KMS-11 (cell line): ENCODE data around the gene FAM168A.

ENCODE experiments used
- H2AFZ ChIP-seq: fragments of 200-600 bp; sonication (generic); 2 replicates; pipeline ENCODE4 v1.6.1; 2016; ENCODE audit warnings: antibody characterized with exemption, mixed run types, low read depth
- H3K27ac ChIP-seq: fragments of 200-600 bp; sonication (generic); 2 replicates; pipeline ENCODE4 v1.6.1; 2016; ENCODE audit warnings: mild to moderate bottlenecking, mixed run types
- H3K27me3 ChIP-seq: fragments of 200-600 bp; sonication (generic); 2 replicates; pipeline ENCODE4 v1.6.1; 2017; ENCODE audit warnings: mild to moderate bottlenecking, low read depth, mixed run types, moderate library complexity; ENCODE audit not compliant: insufficient read depth
- H3K36me3 ChIP-seq: fragments of 200-600 bp; sonication (generic); 2 replicates; pipeline ENCODE4 v1.6.1; 2017; ENCODE audit warnings: mild to moderate bottlenecking, mixed run types; ENCODE audit not compliant: insufficient read depth
- H3K4me1 ChIP-seq: fragments of 200-600 bp; sonication (generic); 2 replicates; pipeline ENCODE4 v1.6.1; 2016; ENCODE audit warnings: mild to moderate bottlenecking, low read depth, mixed run types; ENCODE audit not compliant: poor library complexity, severe bottlenecking
- H3K4me2 ChIP-seq: fragments of 200-600 bp; sonication (generic); 2 replicates; pipeline ENCODE4 v1.7.0; 2016; ENCODE audit warnings: mild to moderate bottlenecking, mixed run types
- H3K4me3 ChIP-seq: fragments of 200-600 bp; sonication (generic); IDR thresholded peaks from 2 replicates; pipeline ENCODE4 v1.6.1; 2017; ENCODE audit warnings: low read depth, low read length, mixed read lengths; ENCODE audit not compliant: insufficient read depth
- H3K79me2 ChIP-seq: fragments of 200-600 bp; sonication (generic); 2 replicates; pipeline ENCODE4 v1.6.1; 2016; ENCODE audit warnings: low read depth, mixed run types; ENCODE audit not compliant: insufficient read depth
- H3K9ac ChIP-seq: fragments of 200-600 bp; sonication (generic); 2 replicates; pipeline ENCODE4 v1.6.1; 2016; ENCODE audit warnings: mild to moderate bottlenecking, mixed run types
- H4K20me1 ChIP-seq: fragments of 200-600 bp; sonication (generic); 2 replicates; pipeline ENCODE4 v1.6.1; 2016; ENCODE audit warnings: mild to moderate bottlenecking, mixed run types; ENCODE audit not compliant: insufficient read depth
- TF ChIP-seq, protein P1 (sequence below): fragments of 200-600 bp; sonication (generic); conservative IDR thresholded peaks from 2 replicates; pipeline ENCODE4 v1.6.1; 2017; ENCODE audit warnings: low read depth, mild to moderate bottlenecking, antibody characterized with exemption, low read length, moderate library complexity, mixed read lengths

FAM168A gene

DNA sequence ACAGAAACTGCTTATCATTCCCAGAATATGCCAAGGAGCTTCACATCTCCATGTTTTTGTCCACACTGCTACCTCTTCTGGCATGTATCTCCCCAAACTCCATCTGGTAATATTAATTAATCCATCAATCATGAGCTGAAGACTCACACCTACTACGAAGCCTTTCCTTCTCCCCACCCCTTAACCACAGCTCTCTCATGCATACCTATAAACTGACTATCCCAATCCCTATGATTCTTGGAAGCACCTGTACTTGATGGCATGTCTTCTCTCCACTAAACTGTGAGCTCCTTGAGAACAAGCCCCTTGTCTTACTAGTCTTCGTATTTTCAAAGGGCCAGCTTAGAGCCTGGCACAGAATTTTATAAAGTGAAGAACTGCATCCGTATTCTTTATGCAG, 174.4 kb downstream of the FAM168A start:
- Histone ChIP-seq H4K20me1 (no peaks in the 10 kb centered on the region), H3K4me2 (no peak overlapping the region), H3K27me3 (no peaks in the 10 kb centered on the region), H3K4me3 (no peak overlapping the region), H3K79me2 (no peaks in the 10 kb centered on the region), H3K4me1 (no peaks in the 10 kb centered on the region), H3K9ac (no peak overlapping the region), H3K36me3 (no peaks in the 10 kb centered on the region), H2AFZ (no peak overlapping the region), H3K27ac (no peak overlapping the region)
- TF ChIP-seq, protein P1, sequence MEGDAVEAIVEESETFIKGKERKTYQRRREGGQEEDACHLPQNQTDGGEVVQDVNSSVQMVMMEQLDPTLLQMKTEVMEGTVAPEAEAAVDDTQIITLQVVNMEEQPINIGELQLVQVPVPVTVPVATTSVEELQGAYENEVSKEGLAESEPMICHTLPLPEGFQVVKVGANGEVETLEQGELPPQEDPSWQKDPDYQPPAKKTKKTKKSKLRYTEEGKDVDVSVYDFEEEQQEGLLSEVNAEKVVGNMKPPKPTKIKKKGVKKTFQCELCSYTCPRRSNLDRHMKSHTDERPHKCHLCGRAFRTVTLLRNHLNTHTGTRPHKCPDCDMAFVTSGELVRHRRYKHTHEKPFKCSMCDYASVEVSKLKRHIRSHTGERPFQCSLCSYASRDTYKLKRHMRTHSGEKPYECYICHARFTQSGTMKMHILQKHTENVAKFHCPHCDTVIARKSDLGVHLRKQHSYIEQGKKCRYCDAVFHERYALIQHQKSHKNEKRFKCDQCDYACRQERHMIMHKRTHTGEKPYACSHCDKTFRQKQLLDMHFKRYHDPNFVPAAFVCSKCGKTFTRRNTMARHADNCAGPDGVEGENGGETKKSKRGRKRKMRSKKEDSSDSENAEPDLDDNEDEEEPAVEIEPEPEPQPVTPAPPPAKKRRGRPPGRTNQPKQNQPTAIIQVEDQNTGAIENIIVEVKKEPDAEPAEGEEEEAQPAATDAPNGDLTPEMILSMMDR, result no peak

DNA sequence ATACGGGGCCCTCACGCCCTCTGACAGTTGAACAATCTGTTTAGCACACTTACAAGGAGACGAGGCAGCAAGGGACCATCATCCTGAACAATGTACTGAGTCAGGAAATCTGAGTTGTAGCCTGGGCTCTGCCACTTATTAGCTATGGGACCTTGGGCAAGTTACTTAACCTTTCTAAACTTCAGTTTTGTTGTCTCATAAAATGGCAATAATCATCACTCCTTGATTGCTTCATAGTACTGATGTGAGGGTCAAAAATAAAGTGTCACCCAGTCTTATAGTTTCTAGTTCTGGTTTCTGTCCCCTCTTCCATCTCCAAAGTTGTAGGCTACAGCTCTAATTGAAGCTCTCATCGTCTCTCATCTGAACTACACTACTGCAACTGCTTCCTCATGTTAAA, 175.0 kb downstream of the FAM168A start:
- TF ChIP-seq, protein P1, result no peak
- Histone ChIP-seq H4K20me1 (no peaks in the 10 kb centered on the region), H3K36me3 (no peaks in the 10 kb centered on the region), H3K27ac (no peak overlapping the region), H3K79me2 (no peaks in the 10 kb centered on the region), H3K4me3 (no peak overlapping the region), H3K27me3 (no peaks in the 10 kb centered on the region), H3K4me2 (no peak overlapping the region), H3K9ac (no peak overlapping the region), H3K4me1 (no peaks in the 10 kb centered on the region), H2AFZ (no peak overlapping the region)

DNA sequence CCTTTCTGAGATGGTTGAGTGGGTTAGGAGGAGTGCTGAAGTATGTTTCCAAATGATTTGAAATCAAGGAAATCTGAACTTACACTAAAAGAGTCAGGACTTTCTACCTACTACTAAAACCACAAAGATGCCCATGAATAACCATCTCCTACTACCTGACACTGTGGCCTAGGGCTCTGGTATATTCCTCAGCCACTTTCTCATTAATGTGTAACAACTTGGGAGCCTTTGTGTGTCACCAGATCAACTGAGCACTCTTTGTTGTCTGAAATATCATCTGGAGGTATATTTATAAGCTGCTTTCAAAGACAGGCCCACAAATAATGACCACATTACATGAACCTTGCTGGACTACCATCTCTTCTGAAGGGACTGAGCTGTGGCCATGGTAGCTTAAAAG, 177.8 kb downstream of the FAM168A start:
- Histone ChIP-seq H3K36me3 (no peaks in the 10 kb centered on the region), H3K27me3 (no peaks in the 10 kb centered on the region), H2AFZ (no peak overlapping the region), H4K20me1 (no peaks in the 10 kb centered on the region), H3K27ac (no peak overlapping the region), H3K79me2 (no peaks in the 10 kb centered on the region), H3K4me3 (no peak overlapping the region), H3K9ac (no peak overlapping the region), H3K4me2 (no peak overlapping the region), H3K4me1 (no peaks in the 10 kb centered on the region)
- TF ChIP-seq, protein P1, result no peak

DNA sequence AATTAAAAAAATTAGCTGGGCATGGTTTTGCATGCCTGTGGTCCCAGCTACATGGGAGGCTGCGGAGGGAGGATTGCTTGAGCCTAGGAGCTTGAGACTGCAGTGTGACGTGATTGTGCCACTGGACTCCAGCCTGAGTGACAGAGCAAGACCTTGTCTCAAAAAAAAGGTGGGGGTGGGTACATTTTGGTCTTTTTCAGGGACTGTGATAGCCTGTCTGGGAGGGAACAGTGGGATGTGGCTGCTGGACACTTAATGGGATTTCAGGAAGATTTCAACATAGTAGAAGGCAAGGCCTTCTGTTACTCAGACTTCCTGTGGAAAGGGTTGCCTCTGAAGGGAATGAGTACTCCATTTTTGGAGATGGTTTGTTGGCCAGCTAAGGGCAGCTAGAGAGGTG, 181.1 kb downstream of the FAM168A start:
- H3K4me3 ChIP-seq, result no peak overlapping the region
- H3K27me3 ChIP-seq, result no peaks in the 10 kb centered on the region
- TF ChIP-seq, protein P1, result no peak
- H3K79me2 ChIP-seq, result no peaks in the 10 kb centered on the region
- no peak overlapping the region for H3K4me2 ChIP-seq
- no peak overlapping the region for H2AFZ ChIP-seq
- H3K27ac ChIP-seq, result no peak overlapping the region
- H3K36me3 ChIP-seq, result no peaks in the 10 kb centered on the region
- no peak overlapping the region for H3K9ac ChIP-seq
- no peaks in the 10 kb centered on the region for H3K4me1 ChIP-seq
- H4K20me1 ChIP-seq, result no peaks in the 10 kb centered on the region
